ENCODE measurements around the gene HYAL2.
A peak's percentile ranks its signal among the peaks of the same experiment; 100 is the strongest.

The HYAL2 gene

GRCh38 chr3:50351323-50351697, 28.8 kb upstream of the HYAL2 start:
- no peak for TF ChIP-seq CTCF (conservative IDR thresholded peaks at IDR 0.05; ENCODE audit: control insufficient read depth, insufficient read depth, low read depth, low read length)
- DNase-seq (ENCODE audit: low read depth) = no peak
- H3K4me3 ChIP-seq (ENCODE audit: control insufficient read depth, low read depth, low read length) = peak overlapping the region; percentile 92

GRCh38 chr3:50350527-50351322, 28.2 kb upstream of the HYAL2 start, which contains the start of the genes CYB561D2 and NPRL2:
TSS of gene CYB561D2 (plus strand) at chr3:50350862. CDS start at chr3:50351434, 572 bp downstream.
TSS of gene NPRL2 (minus strand) at chr3:50350775. CDS start at chr3:50350652, 123 bp downstream.
- DNase-seq (ENCODE audit: low read depth) = peak; percentile 83
- peak within 1 kb of the TSS; percentile 92 for H3K4me3 ChIP-seq (ENCODE audit: control insufficient read depth, low read depth, low read length)
- TF ChIP-seq CTCF (conservative IDR thresholded peaks at IDR 0.05; ENCODE audit: control insufficient read depth, insufficient read depth, low read depth, low read length) = no peak

- peak overlapping the region; percentile 92 for H3K4me3 ChIP-seq (ENCODE audit: control insufficient read depth, low read depth, low read length)
- no peak for TF ChIP-seq CTCF (conservative IDR thresholded peaks at IDR 0.05; ENCODE audit: control insufficient read depth, insufficient read depth, low read depth, low read length)
- DNase-seq (ENCODE audit: low read depth) = no peak
These were observed 27.6 kb upstream of the HYAL2 start for GRCh38 chr3:50350213-50350526.

DNA sequence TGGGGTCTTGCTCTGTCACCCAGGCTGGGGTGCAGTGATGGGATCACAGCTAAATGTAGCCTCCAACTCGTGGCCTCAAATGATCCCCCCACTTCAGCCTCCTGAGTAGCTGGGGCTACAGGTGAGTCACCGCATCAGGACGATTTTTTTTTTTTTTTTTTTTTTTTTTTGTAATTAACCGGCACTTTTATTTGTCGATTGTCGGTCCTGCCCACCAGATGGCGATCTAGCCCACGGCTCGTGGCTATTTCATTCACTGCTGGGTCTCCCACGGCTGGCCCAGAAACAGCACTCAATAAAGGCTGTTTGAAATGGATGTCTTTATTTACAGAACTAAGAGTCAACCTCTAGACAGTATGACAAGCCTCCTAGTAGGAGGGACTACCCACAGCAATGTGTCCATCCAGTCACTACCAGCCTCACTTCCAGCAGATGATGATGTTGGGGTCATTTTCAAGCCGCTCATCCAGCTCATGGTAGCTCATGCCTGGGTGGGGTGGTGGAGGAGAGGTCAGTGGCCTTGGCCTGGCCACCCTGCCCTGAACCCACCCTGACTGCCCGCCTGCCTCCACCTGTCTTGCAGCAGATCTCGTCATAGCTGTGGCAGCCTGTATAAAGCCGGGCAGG, 24.8 kb upstream of the HYAL2 start:
- no peak overlapping the region for H3K4me3 ChIP-seq (ENCODE audit: control insufficient read depth, low read depth, low read length)
- peak; percentile 58 for TF ChIP-seq CTCF (conservative IDR thresholded peaks at IDR 0.05; ENCODE audit: control insufficient read depth, insufficient read depth, low read depth, low read length)
- DNase-seq (ENCODE audit: low read depth) = peak; percentile 75

DNA sequence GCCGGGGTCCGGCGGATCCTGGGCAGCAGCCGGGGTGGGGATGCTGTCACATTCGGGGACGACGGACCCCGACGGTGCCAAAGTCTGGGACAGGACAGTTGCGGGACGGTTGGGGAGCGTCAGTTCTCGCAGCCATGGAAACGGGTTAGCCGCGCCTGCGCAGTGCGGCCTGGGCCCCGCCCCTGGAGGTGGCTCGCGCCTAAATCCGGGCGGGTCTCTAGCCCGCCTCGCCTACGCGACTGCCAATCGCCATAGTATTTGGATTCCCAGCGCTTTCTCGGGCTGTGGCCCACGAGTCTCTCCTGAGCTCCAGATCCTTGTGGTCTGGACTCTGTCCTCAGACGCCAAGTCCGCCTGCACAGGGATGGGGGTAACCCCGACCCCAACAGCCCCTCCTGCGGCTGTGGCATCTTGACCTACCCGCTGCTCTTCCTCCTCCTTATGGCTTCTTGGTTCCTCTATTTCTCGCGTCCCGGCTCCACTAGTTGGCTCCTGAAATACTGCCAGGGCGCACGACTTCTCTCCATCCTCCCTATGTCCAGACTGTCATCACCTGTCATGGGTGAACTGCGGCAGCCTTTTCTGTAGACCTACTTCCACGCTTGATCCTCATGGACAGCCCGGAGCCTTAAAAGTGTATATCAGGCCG, 23.2 kb upstream of the HYAL2 start, which contains the start of gene ZMYND10:
Gene ZMYND10, minus strand, starts transcription at position 147 of the 649 bp plus-strand sequence. CDS start 153 bp downstream, outside the sequence.
- H3K4me3 ChIP-seq (ENCODE audit: control insufficient read depth, low read depth, low read length) = peak within 1 kb of the TSS; percentile 42
- no peak for TF ChIP-seq CTCF (conservative IDR thresholded peaks at IDR 0.05; ENCODE audit: control insufficient read depth, insufficient read depth, low read depth, low read length)
- DNase-seq (ENCODE audit: low read depth) = peak; percentile 59

DNA sequence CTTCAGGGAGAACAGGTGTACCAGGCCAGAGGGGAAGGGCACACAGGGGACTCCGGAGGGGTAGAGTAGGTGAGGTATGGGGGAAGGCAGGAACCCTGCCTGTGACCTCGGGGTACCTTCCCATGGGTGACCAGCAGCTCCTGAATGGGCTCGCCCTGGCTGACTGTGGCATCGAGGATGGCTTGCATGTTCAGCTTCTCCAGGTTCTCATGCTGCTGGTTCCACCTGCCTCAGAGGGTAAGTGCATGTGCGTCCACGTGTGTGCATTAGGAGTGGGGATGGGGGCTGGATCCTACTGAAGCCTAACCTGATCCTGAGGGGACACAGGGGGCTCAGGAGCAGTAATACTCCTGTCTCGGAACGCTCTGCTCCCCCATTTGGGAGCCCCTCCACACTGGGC, 22.5 kb upstream of the HYAL2 start:
- no peak for TF ChIP-seq CTCF (conservative IDR thresholded peaks at IDR 0.05; ENCODE audit: control insufficient read depth, insufficient read depth, low read depth, low read length)
- H3K4me3 ChIP-seq (ENCODE audit: control insufficient read depth, low read depth, low read length) = peak overlapping the region; percentile 42

More for the DNA sequence above, 22.5 kb upstream of the HYAL2 start:
- no peak for DNase-seq (ENCODE audit: low read depth)
